ENCODE results near the gene PPM1L. TPM values are rescaled to one million over a fixed set of nuclear protein-coding genes. Genes with fewer than 3 reads are reported as not detected.
"Not testable (repeated sequence)": the region's sequence is repeated elsewhere in the genome, so short reads cannot be mapped to it uniquely, and the experiment has no call there.

PPM1L gene
- total and polyA plus RNA-seq, 8 donors, result 5.1 to 12.7 (median 5.4) TPM

DNA sequence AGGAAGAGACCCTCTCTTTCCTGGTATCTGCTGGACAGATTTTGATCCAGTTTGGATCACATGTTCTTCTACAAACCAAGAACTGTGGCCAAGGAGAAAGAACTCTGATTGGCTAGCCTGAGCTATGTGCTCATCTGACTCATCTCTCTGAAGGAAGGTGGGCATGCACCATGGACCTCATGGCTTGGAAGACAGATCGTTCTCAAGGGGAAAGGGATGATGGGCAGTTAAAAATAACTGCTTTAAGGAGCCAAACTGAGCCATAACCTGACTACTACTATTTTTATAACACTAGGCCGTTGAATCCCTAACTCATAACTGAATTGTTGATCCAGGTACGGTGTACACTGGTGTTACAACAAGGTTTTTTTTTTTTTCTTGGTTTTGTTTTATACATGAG is 236.7 kb downstream of the PPM1L start:
- no peaks in the 10 kb centered on the region for H3K4me1 ChIP-seq
- no peak for ATAC-seq

DNA sequence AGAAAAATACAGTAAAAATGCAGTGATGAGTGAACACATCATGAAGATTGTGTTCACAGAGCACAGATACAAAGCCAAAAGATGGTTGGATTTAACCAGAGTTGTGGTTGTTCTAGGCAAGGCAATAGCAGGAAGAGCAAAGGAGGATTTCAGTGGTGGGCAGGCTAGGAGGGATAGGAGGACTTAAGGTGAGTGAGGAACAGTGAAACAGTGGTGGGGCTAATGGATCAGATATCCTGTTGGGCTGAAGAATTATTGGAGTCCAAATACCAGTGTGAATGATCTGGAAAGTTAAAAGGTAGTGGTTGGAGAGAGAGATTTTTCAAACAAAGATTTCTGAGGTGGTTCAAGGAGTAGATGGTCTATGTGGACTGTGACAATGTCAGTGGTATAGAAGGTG is 240.8 kb downstream of the PPM1L start:
- intact Hi-C loops (cut with DNase I), result no loop called here

More for the DNA sequence above, 236.7 kb downstream of the PPM1L start:
- Histone ChIP-seq H3K27me3 (no peaks in the 10 kb centered on the region), H3K27ac (no peak overlapping the region), H3K9me3 (no peaks in the 10 kb centered on the region), H3K36me3 (no peaks in the 10 kb centered on the region), H3K4me3 (no peak overlapping the region)
- TF ChIP-seq, protein P1, sequence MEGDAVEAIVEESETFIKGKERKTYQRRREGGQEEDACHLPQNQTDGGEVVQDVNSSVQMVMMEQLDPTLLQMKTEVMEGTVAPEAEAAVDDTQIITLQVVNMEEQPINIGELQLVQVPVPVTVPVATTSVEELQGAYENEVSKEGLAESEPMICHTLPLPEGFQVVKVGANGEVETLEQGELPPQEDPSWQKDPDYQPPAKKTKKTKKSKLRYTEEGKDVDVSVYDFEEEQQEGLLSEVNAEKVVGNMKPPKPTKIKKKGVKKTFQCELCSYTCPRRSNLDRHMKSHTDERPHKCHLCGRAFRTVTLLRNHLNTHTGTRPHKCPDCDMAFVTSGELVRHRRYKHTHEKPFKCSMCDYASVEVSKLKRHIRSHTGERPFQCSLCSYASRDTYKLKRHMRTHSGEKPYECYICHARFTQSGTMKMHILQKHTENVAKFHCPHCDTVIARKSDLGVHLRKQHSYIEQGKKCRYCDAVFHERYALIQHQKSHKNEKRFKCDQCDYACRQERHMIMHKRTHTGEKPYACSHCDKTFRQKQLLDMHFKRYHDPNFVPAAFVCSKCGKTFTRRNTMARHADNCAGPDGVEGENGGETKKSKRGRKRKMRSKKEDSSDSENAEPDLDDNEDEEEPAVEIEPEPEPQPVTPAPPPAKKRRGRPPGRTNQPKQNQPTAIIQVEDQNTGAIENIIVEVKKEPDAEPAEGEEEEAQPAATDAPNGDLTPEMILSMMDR (IDR thresholded peaks at IDR 0.05), result no peak
- DNase-seq, result no peak
- intact Hi-C loops (cut with DNase I), result no loop called here

DNA sequence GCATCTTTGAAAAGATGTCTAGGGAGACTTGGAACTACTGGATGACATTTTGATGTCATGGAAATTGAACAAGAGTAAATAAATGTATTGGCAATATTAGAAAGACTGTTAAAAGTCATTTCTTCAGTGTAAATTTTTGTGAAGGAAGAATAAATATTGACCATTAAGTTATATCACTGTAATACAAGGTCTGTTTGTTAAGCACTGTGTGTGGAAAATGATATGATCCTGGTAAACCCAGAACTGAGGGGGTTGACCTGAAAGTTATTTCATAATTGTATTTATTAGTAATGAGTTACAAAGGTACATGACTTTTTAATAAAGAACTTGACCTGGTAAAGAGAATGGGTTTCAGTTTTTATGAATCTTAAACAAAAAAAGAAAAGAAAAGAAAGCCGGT is 242.6 kb downstream of the PPM1L start:
- H3K4me1 ChIP-seq, result no peaks in the 10 kb centered on the region
- ATAC-seq (no peak), DNase-seq (no peak)
- H3K9me3 ChIP-seq, result peaks cover 0 to 3% of the 10 kb centered on the region in 2 donors
- TF ChIP-seq, protein P1 (IDR thresholded peaks at IDR 0.05), result no peak
- intact Hi-C loops (cut with DNase I), result no loop called here
- H3K27ac ChIP-seq, result no peak overlapping the region
- no peaks in the 10 kb centered on the region for H3K36me3 ChIP-seq
- H3K4me3 ChIP-seq, result no peak overlapping the region
- no peaks in the 10 kb centered on the region for H3K27me3 ChIP-seq

More for the DNA sequence above, 240.8 kb downstream of the PPM1L start:
- Histone ChIP-seq H3K9me3 (no peaks in the 10 kb centered on the region), H3K36me3 (no peaks in the 10 kb centered on the region), H3K27ac (no peak overlapping the region), H3K27me3 (no peaks in the 10 kb centered on the region), H3K4me1 (no peaks in the 10 kb centered on the region), H3K4me3 (no peak overlapping the region)
- ATAC-seq, result no peak
- no peak for DNase-seq
- TF ChIP-seq, protein P1 (IDR thresholded peaks at IDR 0.05), result no peak

DNA sequence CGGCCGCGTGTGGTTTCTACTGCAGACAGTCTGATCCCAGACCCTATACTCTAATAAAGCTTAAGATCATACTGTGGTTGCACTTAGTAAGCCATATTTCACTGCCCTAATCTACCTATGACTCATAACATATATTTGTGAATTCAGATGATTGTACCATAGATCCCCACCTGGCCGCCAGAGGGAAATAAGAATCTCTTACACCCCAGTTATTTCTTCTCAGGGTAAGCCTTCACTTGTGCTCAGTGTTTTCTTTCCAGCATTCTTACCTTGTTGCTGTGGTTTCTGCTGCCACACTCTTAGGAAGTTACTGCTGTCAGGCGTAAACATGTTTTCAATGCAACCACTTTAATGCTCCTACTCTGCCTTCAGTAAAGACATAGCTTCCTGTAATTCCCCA is 243.2 kb downstream of the PPM1L start:
- DNase-seq (no peak), ATAC-seq (no peak)
- TF ChIP-seq, protein P1 (IDR thresholded peaks at IDR 0.05), result no peak
- intact Hi-C loops (cut with DNase I), result no loop called here
- Histone ChIP-seq H3K27me3 (no peaks in the 10 kb centered on the region), H3K4me3 (no peak overlapping the region), H3K36me3 (no peaks in the 10 kb centered on the region), H3K9me3 (peaks cover 0 to 3% of the 10 kb centered on the region in 2 donors), H3K4me1 (no peaks in the 10 kb centered on the region), H3K27ac (no peak overlapping the region)

DNA sequence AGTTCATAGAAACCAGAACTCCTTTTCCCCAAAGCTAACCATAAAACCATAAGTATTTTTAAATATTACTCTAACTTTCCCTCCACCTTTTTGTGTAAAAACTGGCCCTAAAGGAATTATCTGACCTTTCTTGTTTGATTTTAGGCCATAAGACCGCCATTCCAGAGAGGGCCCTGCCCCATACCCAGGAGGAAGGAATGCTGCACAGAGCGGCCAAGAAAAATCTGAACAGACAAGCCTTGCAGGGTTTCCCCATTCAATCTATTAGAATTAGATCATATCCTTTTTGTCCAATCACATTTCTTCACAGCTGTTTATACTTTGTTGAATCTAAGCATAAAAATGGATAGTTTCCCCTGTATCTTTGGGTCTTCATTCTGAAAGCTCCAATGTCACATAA is 252.1 kb downstream of the PPM1L start:
- no peak overlapping the region for H3K27ac ChIP-seq
- intact Hi-C loops (cut with DNase I), result no loop called here
- H3K4me3 ChIP-seq, result no peak overlapping the region
- no peaks in the 10 kb centered on the region for H3K36me3 ChIP-seq
- no peaks in the 10 kb centered on the region for H3K4me1 ChIP-seq
- no peak for ATAC-seq
- TF ChIP-seq, protein P1 (IDR thresholded peaks at IDR 0.05), result no peak
- no peaks in the 10 kb centered on the region for H3K9me3 ChIP-seq
- H3K27me3 ChIP-seq, result no peaks in the 10 kb centered on the region
- no peak for DNase-seq

DNA sequence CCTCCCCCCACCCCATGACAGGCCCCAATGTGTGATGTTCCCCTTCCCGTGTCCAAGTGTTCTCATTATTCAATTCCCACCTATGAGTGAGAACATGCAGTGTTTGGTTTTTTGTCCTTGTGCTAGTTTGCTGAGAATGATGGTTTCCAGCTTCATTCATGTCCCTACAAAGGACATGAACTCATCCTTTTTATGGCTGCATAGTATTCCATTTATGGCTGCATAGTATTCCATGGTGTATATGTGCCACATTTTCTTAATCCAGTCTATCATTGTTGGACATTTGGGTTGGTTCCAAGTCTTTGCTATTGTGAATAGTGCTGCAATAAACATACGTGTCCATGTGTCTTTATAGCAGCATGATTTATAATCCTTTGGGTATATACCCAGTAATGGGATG is 254.1 kb downstream of the PPM1L start:
- intact Hi-C loops (cut with DNase I); H3K27me3 ChIP-seq; H3K36me3 ChIP-seq; H3K9me3 ChIP-seq; H3K4me1 ChIP-seq; H3K27ac ChIP-seq; DNase-seq; ATAC-seq; H3K4me3 ChIP-seq: not testable (repeated sequence)

Data from left lung (tissue), 10 donors.